GM19455 (cell line): ENCODE results near the gene ELAVL1.
A peak's percentile ranks its signal among the peaks of the same experiment; 100 is the strongest.

Experiments
- ATAC-seq: cut with Tn5 transposase; IDR thresholded peaks from one replicate; pipeline ENCODE4 v1.9.1; 2021; ENCODE audit not compliant: unreplicated experiment

ELAVL1 gene

GRCh38 chr19:8021374-8021773 lies 15.9 kb upstream of the ELAVL1 start:
- no peak for ATAC-seq

GRCh38 chr19:8020681-8021080 lies 15.2 kb upstream of the ELAVL1 start:
- ATAC-seq = no peak

GRCh38 chr19:8017808-8018207 lies 12.4 kb upstream of the ELAVL1 start:
- ATAC-seq = no peak

GRCh38 chr19:8004723-8005513 lies 523 bp downstream of the ELAVL1 start:
- ATAC-seq = peak; percentile 28

GRCh38 chr19:8004001-8004400 lies 1.4 kb downstream of the ELAVL1 start:
- no peak for ATAC-seq

GRCh38 chr19:8001995-8002849 lies 3.2 kb downstream of the ELAVL1 start:
- ATAC-seq = no peak

GRCh38 chr19:8001651-8001994 lies 3.8 kb downstream of the ELAVL1 start:
- no peak for ATAC-seq

GRCh38 chr19:8000298-8001038 lies 5.0 kb downstream of the ELAVL1 start:
- no peak for ATAC-seq

GRCh38 chr19:7999376-7999775 lies 6.1 kb downstream of the ELAVL1 start:
- no peak for ATAC-seq

- no peak for ATAC-seq
Observed at GRCh38 chr19:7997809-7998480, 7.5 kb downstream of the ELAVL1 start.

GRCh38 chr19:7996883-7997282 lies 8.6 kb downstream of the ELAVL1 start:
- no peak for ATAC-seq

GRCh38 chr19:7995810-7996158 lies 9.7 kb downstream of the ELAVL1 start:
- ATAC-seq = no peak

- no peak for ATAC-seq
Observed at GRCh38 chr19:7994928-7995809, 10.3 kb downstream of the ELAVL1 start.

GRCh38 chr19:7994114-7994513 lies 11.3 kb downstream of the ELAVL1 start:
- no peak for ATAC-seq

GRCh38 chr19:7993560-7993959 lies 11.9 kb downstream of the ELAVL1 start:
- ATAC-seq = no peak

GRCh38 chr19:7992575-7992974 lies 12.9 kb downstream of the ELAVL1 start:
- ATAC-seq = no peak

- no peak for ATAC-seq
Observed at GRCh38 chr19:7989071-7989575, 16.3 kb downstream of the ELAVL1 start.

- ATAC-seq = no peak
Observed at GRCh38 chr19:7988307-7988706, 17.1 kb downstream of the ELAVL1 start.

- no peak for ATAC-seq
Observed at GRCh38 chr19:7987114-7987768, 18.2 kb downstream of the ELAVL1 start.
